Inflammatory macrophage (primary cell): ENCODE data around the gene AOPEP.

Experiments
- DNase-seq, 2 donors: peaks; one replicate each; pipeline ENCODE4 v3.0.0-alpha.2; 2020 to 2022

AOPEP gene

DNA sequence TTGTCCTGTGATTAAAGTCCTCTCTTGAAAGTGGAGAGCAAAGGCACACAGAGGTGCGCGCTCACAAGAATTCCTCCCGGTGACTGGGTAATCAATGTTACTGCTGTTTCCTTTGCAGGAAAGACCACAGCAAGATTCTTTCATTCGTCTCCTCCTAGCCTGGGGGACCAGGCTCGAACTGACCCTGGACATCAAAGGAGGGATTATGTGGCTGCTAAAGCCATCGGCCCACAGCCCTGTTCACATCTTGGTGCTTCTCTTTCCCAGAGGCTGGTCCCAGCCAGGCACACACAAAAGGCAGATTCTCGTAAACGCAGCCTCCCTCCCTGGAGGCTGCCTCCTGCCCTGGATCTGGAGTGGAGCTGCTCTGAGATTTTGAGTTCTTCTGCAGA is 360.1 kb downstream of the AOPEP start:
- DNase-seq = no peak

GRCh38 chr9:95087659-95088242 is 361.3 kb downstream of the AOPEP start:
- no peak for DNase-seq

- no peak for DNase-seq
Measured at GRCh38 chr9:95088421-95089161, 362.1 kb downstream of the AOPEP start.

- DNase-seq = no peak
Measured at GRCh38 chr9:95089257-95090022, 362.9 kb downstream of the AOPEP start.

GRCh38 chr9:95090023-95090791 is 363.7 kb downstream of the AOPEP start:
- no peak for DNase-seq

DNA sequence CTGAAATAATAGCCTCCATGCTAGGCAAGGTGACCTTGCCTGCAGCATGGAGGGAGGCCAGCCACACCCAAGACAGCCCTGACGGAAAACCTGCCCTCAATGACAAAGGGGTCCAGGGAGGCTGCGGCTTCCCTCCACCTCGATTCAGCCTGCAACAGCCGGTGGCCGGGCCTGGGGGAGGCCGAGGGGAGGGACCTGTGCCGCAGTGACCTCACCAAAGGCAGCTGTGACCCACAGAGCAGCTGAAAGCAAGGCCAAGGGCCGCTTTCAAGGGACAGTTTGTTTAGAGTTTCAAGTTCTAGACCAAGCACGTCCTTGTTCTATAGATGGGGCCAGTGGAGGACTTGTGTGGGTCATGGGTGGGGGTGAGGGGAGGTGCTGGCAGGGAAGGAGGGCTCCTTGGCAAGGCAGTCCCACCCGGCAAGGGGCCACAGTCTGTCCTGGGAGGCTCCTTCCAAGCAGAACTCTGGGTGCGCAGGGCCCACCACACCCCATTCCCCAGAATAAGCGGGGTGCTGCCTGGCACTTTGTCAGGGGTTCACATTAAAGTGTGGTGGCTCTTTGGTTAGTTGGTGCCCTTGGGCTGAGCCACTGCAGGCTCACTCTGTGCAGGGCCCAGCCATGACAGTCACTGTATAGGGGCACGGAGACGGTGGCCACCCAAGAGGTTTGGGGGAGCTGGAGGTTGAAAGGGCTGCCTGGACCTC is 364.5 kb downstream of the AOPEP start:
- DNase-seq = no peak

DNA sequence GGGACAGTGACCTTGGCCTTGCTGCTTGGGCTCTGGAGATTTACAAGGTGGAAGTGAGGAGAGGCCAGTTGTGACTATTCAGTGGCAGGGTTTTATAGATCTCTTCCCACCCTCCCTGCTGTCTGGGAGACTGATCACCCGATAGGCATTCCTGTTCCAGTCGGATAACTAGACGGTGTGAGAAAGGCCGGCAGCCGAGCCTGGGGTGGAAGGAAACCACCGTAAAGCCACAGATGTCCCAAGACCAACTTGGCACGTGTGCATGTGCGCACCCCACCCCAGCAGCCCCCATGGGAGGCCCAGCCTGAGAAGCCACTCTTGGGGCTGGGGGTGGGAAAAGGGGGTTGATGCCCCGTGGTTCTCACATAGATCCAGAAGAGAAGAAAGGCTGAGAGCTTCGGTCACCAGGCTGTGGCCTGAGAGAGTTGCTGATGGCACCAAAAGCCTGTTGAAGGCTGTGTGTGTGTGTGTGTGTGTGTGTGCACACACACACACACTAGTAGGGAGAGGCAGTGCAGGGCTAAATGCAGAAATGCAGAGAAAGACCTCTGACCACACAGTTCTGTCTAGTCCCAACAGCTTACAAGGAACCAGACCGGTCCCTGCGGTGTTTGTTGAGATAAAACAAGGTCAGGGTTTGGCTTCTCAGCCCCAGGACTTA is 365.2 kb downstream of the AOPEP start:
- DNase-seq = peak in 1 of 2 donors; percentile 2

DNA sequence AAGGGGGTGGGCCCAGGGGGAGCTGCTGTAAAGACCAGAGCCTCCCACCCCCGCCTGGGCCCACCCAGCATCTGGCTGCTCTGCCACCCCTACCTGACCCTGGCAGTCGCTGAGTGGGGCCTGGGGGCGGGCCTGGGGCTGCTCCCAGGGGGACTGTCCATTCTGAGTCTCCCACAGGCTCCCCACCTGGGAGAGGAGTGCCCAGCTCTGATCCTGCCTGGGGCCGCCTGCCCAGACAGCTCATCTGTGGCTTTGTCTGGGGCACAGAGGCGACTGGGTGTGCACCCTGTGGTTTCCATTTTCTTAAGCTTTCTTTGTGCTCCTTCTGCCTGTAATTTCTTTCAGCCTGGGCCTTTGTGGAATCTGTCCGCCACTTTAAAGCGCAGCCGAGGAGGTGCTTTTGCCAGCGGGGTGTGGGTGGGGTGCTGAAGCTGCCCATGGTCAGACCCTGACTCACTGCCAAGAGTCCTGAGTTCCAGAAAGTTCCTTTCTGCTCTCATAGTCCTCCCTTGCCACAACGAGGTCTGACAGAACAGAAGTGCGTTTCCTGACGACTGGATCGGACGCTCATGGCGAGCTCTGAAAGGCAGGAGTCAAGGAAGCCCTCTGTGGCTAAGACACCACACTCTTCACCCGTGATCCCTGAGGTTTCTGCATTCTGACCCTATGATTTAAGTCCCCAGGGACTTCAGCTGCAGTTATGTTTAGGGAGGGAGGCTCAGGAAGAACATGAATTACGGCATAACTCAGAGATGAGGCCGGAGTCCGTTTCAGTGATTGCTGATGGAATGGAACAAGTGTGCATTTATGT is 366.0 kb downstream of the AOPEP start:
- DNase-seq = peak in 1 of 2 donors; percentile 1

GRCh38 chr9:95093586-95093985 is 367.1 kb downstream of the AOPEP start:
- DNase-seq = no peak

DNA sequence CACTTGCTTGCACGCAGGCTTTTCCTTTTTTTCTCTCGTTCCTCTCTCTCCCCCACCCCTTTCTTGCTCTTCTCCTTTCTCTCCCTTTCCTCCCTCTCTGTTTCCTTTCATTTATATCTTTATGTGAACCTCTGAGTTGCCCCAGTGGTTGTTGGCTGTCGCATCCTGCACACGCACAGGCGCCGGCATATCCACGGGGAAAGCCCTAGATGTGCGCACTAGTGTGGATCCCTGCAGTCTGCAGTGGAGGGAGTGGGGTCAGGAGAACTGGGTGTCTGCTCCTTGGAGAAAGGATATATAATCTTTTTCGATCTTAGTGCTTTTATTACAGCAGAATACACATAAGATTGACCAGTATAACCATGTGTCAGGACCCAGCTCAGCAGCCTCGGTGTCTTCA is 367.5 kb downstream of the AOPEP start:
- no peak for DNase-seq

- DNase-seq = no peak
Measured at GRCh38 chr9:95095641-95096355, 369.3 kb downstream of the AOPEP start.

- DNase-seq = no peak
Measured at GRCh38 chr9:95096381-95096780, 369.9 kb downstream of the AOPEP start.

DNA sequence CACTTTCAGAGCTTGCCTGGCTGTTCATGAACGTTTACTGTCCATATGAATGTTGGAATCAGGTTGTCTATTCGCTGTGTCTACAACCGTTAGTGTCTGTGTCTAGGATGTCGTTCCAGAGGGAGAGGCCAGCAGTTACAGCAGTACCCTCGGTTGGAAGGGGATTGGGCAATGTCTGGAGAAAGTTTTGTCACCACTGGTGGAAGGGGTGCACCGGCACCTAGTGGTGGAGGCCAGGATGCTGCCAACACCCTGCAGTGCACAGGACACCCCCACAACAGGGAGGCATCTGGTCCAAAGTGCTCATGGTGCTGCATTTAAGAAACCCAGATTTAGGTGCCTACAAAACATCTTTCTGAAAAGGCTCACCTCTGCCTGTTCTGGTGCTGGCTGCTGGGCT is 370.3 kb downstream of the AOPEP start:
- no peak for DNase-seq

GRCh38 chr9:95097279-95097678 is 370.8 kb downstream of the AOPEP start:
- DNase-seq = no peak

GRCh38 chr9:95098391-95098921 is 372.0 kb downstream of the AOPEP start:
- DNase-seq = no peak

GRCh38 chr9:95099321-95100070 is 373.0 kb downstream of the AOPEP start:
- DNase-seq = no peak

- no peak for DNase-seq
Measured at GRCh38 chr9:95100071-95100627, 373.6 kb downstream of the AOPEP start.

GRCh38 chr9:95101326-95101725 is 374.8 kb downstream of the AOPEP start:
- no peak for DNase-seq

DNA sequence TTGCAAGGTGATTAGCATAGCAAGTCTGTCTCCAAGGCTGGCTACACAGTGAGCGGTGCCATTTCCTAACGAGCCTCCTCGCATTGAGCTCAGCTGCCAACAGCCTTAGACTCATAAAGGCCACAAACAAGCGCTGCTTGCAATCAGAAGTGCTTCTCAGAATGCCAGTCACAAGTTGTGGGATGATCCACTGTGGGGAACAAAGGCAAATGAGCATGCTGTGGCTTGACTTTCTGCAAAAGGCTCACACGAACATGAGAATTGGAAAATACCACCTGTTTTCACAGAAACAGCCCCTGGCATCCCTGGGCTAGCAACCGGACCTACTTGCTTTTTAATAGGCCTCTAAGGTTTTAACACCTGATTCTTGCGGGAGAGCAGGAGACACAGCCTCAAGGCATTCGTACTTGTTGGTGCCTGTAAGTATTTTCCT is 375.5 kb downstream of the AOPEP start:
- DNase-seq = no peak
